Right lobe of liver (tissue), 4 donors: ENCODE data around the gene GRWD1.

Experiments
- CTCF ChIP-seq, 4 donors: fragments of 200-600 bp in 3 of 4; fragments of 450-650 bp in 1 of 4; IDR thresholded peaks; one replicate each; pipeline versions ENCODE4 v1.5.1 to v1.8.0; 2016 to 2022; ENCODE audit warnings: antibody characterized with exemption in 4 of 4, mild to moderate bottlenecking in 2 of 4
- POLR2A ChIP-seq: fragments of 450-650 bp; IDR thresholded peaks from one replicate; pipeline ENCODE4 v1.6.1; 2017; ENCODE audit warnings: antibody characterized with exemption, mild to moderate bottlenecking
- donor health status: DM: no; HTN: no; CAD: no.
- donor health status: DM: no; HTN: no; CAD: no.
- donor health status: DM: no; HTN: yes; CAD: no.

GRCh38 chr19:48401287-48401686, 44.5 kb upstream of the GRWD1 start:
- TF ChIP-seq CTCF (IDR thresholded peaks at IDR 0.05) (no peak), POLR2A (no peak)
